Anterior cingulate cortex (tissue), 58 donors: ENCODE results near the gene PACRGL.
"Not testable (repeated sequence)": the region's sequence is repeated elsewhere in the genome, so short reads cannot be mapped to it uniquely, and the experiment has no call there.

Source experiments
- DNase-seq, 58 donors: peaks; one replicate each; lab custom pipeline; 2025; lab: John Stamatoyannopoulos, UW

PACRGL gene

GRCh38 chr4:20723019-20723418 lies 22.8 kb downstream of the PACRGL start:
- no peak for DNase-seq

GRCh38 chr4:20723463-20723862 lies 23.2 kb downstream of the PACRGL start:
- DNase-seq = no peak

GRCh38 chr4:20724915-20725314 lies 24.7 kb downstream of the PACRGL start:
- no peak for DNase-seq

- no peak for DNase-seq
Measured at GRCh38 chr4:20735931-20736330, 35.7 kb downstream of the PACRGL start.

GRCh38 chr4:20746000-20746399 lies 45.7 kb downstream of the PACRGL start:
- DNase-seq = not testable (repeated sequence)

GRCh38 chr4:20752641-20753040 lies 52.4 kb downstream of the PACRGL start:
- DNase-seq = no peak

GRCh38 chr4:20754036-20754435 lies 53.8 kb downstream of the PACRGL start:
- no peak for DNase-seq

GRCh38 chr4:20760053-20760452 lies 59.8 kb downstream of the PACRGL start:
- DNase-seq = no peak

- DNase-seq = no peak
Measured at GRCh38 chr4:20761382-20761781, 61.1 kb downstream of the PACRGL start.

GRCh38 chr4:20761826-20762225 lies 61.6 kb downstream of the PACRGL start:
- no peak for DNase-seq

GRCh38 chr4:20764366-20764992 lies 64.2 kb downstream of the PACRGL start:
- no peak for DNase-seq

GRCh38 chr4:20773144-20773997 lies 73.1 kb downstream of the PACRGL start:
- DNase-seq = peak in 42 of 58 donors; percentile 1 to 63 (median 12)

- no peak for DNase-seq
Measured at GRCh38 chr4:20778896-20779295, 78.6 kb downstream of the PACRGL start.

GRCh38 chr4:20783134-20783533 lies 82.9 kb downstream of the PACRGL start:
- DNase-seq = not testable (repeated sequence)

- no peak for DNase-seq
Measured at GRCh38 chr4:20787940-20788665, 87.8 kb downstream of the PACRGL start.
